Measurements from ENCODE around the gene SYAP1. TPM values are rescaled to one million over a fixed set of nuclear protein-coding genes. Genes with fewer than 3 reads are reported as not detected.

SYAP1 gene
- total RNA-seq, 1 experiment from 2014 or later = 18.5 TPM

GRCh38 chrX:16678689-16679088, 40.7 kb upstream of the SYAP1 start (continued):
- no peak for TF ChIP-seq ARID4B (CRISPR knock-in tag; IDR thresholded peaks at IDR 0.05; ENCODE audit: borderline replicate concordance)

GRCh38 chrX:16683007-16683664, 36.3 kb upstream of the SYAP1 start:
- no peaks in the 10 kb centered on the region for H3K9me3 Mint-ChIP-seq
- peaks cover 43% of the 10 kb centered on the region for H3K36me3 Mint-ChIP-seq
- no peaks in the 10 kb centered on the region for H3K4me1 Mint-ChIP-seq
- no peak for DNase-seq (ENCODE audit: low spot score)
- ATAC-seq = no peak
- no peaks in the 10 kb centered on the region for H3K27me3 Mint-ChIP-seq (ENCODE audit: low read depth)
- ChIA-PET CTCF (no interaction called here), POLR2A (no interaction called here)
- H3K4me3 Mint-ChIP-seq = no peak overlapping the region
- TF ChIP-seq ZBTB43 (CRISPR knock-in tag; IDR thresholded peaks at IDR 0.05) (no peak), PRDM15 (CRISPR knock-in tag; IDR thresholded peaks at IDR 0.05) (no peak), MYBL2 (CRISPR knock-in tag; IDR thresholded peaks at IDR 0.05) (no peak), TEAD4 (CRISPR knock-in tag; IDR thresholded peaks at IDR 0.05) (no peak), ATF3 (CRISPR knock-in tag; conservative IDR thresholded peaks at IDR 0.05) (no peak)
- no peak overlapping the region for H3K27ac Mint-ChIP-seq

GRCh38 chrX:16687514-16687913, 31.9 kb upstream of the SYAP1 start:
- H3K4me3 Mint-ChIP-seq = no peak overlapping the region
- DNase-seq (ENCODE audit: low spot score) = no peak
- ChIA-PET CTCF (no interaction called here), POLR2A (interaction anchor here (0.5 kb wide), 1 partner anchor 16 kb away, joined by 4 read pairs; no protein-coding TSS in a partner anchor)
- no peaks in the 10 kb centered on the region for H3K27me3 Mint-ChIP-seq (ENCODE audit: low read depth)
- no peak overlapping the region for H3K27ac Mint-ChIP-seq
- H3K4me1 Mint-ChIP-seq = no peaks in the 10 kb centered on the region
- H3K9me3 Mint-ChIP-seq = no peaks in the 10 kb centered on the region
- peaks cover 51% of the 10 kb centered on the region for H3K36me3 Mint-ChIP-seq
- ATAC-seq = no peak
- no peak for TF ChIP-seq ELF4 (CRISPR knock-in tag; IDR thresholded peaks at IDR 0.05; ENCODE audit: low read depth)
- no peak for TF ChIP-seq ZNF219 (CRISPR knock-in tag; IDR thresholded peaks at IDR 0.05; ENCODE audit: borderline replicate concordance)
- TF ChIP-seq TP53 (CRISPR knock-in tag; IDR thresholded peaks at IDR 0.05) = no peak
- TF ChIP-seq ZNF317 (CRISPR knock-in tag; IDR thresholded peaks at IDR 0.05; ENCODE audit: borderline replicate concordance, low read depth) = no peak
- no peak for TF ChIP-seq FOXK1 (CRISPR knock-in tag; IDR thresholded peaks at IDR 0.05)
- no peak for TF ChIP-seq ZSCAN18 (CRISPR knock-in tag; IDR thresholded peaks at IDR 0.05)
- TF ChIP-seq NR3C1 (CRISPR knock-in tag; conservative IDR thresholded peaks at IDR 0.05; ENCODE audit: low read depth) = no peak
- TF ChIP-seq FOXP1 (CRISPR knock-in tag; IDR thresholded peaks at IDR 0.05; ENCODE audit: borderline replicate concordance) = no peak
- TF ChIP-seq CBFB (CRISPR knock-in tag; IDR thresholded peaks at IDR 0.05; ENCODE audit: low read depth) = no peak
- TF ChIP-seq TCF7 (CRISPR knock-in tag; IDR thresholded peaks at IDR 0.05; ENCODE audit: low read depth) = no peak
- no peak for TF ChIP-seq ZNF532 (CRISPR knock-in tag; IDR thresholded peaks at IDR 0.05; ENCODE audit: borderline replicate concordance)
